HG03354 (cell line): ENCODE data around the gene PLCH2.

Experiments
- ATAC-seq: cut with Tn5 transposase; IDR thresholded peaks from one replicate; pipeline ENCODE4 v1.9.1; 2021; ENCODE audit warnings: mild to moderate bottlenecking; ENCODE audit not compliant: unreplicated experiment, poor library complexity, severe bottlenecking

PLCH2 gene

DNA sequence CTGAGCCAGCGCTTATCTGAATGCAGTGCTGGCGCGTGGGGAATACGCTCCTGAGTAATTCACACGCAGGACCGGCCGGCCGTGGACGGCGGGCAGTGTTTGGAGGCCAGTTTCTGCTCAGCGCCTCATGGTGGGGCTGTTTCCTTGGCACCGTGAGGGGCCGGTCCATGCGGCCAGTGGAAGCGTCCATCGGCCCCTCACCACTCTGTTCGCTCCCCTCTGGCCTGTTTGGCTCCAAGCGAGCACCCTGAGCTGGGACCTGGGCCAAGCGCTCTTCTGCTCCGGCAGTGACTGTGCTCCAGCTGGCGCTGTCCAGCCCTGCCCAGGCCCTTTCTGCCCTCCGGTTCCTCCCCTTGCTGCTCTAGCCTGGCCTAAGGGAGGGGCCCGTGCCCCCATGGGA is 16.3 kb upstream of the PLCH2 start:
- ATAC-seq: no peak

DNA sequence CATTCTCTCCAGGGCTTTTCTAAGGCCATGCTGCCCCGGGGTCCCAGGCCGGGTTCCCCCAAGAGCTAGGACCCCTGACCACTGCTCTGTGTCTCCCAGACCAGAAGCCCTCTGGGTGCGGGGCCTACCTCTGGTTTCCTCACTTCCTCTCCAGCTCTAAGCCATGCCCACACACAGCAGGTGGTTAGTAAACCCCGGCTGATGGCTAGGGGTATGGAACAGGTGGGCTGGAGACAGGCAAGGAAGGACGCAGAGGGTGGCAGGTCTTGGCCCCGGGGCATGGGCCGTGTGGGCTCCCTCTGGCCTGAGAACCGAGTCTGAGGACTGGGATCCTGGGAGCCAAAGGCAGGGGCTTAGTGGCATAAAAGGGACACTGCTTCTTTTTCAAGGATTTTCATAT is 15.9 kb upstream of the PLCH2 start:
- ATAC-seq: no peak

DNA sequence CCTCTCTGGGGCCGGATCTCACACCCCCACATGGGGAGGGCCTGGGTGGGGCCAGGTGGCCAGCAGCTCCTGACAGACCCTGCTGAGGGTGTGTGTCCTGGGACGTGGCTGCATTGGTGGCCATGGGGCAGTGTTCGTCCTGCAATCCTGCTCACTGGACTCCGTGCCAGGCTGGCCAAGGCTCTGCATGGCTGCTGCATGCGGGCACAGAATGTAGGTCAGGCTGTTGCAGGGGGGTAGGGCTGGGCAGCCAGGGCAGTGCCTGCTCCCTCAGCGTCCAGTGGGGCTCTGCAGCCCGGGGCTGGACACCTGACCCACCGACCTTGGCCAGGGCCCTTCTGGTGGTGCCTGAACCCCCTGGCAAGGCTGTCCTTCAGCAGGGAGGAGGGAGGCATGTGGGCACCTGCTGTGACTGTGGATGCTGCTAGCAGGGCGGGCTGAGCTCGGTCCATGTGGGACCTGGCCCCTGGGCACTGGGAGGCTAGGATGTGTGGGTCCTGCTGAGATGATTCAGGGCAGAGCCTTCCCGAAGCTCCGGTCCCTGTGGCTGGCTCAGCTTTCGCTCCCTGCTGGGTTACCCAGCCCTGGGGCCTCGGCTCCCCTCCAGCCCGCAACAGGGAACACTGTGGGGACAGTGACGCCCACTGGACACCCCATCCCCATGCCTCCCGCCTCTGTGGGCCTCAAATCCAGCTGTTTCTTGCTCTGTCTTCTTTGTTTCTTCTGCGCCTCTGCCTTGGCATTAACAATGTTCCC is 14.9 kb upstream of the PLCH2 start:
- ATAC-seq: no peak

DNA sequence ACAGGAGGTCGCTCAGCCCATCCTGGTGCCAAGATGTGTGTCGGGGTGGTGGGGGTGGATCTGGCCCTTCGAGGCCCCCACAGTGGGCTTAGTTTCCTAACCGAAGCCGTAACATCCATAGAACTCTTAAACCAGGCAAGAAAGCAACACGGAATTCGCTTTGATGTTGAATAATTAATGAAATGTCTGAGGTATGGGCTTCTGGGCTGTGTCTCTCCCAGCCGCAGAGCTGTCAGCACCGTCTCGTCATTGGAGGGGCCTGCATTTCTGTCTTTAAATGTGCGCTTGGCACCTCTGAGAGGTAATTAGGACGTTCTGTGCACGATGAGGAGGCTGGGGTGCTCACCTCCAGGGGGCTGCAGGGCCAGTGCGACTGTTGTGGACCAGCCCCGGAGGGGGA is 13.3 kb upstream of the PLCH2 start:
- no peak for ATAC-seq

DNA sequence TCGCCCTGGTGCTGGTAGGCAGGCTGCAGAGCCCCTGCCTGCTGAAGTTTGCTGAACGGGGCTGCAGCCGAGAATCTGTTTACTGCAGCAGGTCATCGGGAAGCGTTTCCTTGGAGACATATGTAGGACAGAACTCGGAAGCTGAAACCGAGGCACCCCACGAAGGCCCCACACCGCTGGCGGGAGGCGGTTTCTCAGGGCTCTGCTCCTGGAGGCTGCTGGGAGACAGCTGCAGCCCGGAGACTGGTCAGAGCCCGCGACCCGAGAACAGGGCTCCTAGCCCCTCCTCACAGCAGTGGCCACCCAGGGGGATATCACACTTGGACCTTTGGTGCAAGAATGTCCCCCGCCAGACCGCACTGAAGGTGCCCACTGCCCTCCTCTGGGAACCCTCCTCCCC is 12.7 kb upstream of the PLCH2 start:
- no peak for ATAC-seq

DNA sequence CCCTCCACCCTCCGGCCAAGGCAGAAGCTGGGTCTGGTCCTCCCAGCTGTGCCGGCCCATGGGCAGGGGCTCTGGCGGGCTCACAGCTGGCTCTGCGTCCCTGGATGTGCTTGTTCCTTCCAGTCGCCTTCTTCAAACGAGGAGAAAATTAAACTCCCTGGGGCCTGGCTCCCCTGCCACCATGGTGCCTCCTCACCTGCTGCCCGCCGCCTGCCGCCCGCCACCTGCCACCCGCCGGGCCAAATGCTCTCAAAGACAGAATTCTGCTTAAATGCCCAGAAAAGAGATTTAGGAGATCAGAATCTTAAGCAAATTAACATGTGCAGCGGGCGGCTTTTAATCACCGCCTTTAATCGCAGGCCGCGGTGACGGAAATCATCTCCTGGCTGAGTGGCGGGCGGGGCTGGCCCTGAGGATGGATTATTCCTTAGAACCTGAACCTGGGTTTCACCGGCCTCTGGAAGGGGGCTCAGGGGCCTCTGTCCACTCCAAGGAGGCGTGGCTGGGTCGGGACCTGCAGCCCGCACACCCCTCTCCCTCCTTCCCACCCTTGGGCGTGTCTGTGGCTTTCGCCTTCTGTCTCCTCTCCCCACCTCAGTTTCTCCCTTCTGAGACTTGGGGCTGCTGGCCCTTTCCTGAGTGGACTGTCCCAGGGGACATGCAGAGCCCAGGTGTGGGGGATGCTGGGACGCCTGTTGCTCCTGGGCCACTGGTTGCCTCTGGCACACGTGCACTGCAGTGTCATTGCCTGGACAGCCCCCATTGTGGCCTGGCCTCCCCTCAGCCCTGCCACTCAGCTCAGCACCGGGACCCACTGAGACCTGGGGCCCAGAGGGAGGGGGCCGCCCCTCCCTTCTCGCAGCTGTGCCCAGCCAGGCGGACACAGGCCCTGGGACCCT is 10.5 kb upstream of the PLCH2 start:
- no peak for ATAC-seq

DNA sequence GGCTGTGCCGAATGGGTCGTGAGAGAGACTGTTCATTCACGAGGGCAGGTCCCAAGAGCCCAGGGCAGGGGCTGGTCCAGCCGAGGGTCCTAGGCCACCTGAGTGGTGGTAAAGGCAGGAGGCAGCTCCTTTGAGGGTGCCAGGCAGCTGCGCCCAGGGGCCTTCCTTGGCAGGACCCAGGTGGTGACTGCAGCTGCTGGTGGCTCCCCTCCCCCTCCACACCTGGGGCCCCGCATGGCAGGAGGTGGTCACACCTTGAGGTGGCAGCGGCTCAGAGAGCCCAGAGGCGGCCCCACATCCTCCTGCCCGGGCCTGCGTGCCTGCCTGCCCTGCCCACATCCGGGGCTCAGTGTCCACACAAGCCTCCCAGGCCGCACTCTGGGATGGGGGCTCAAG is 9.8 kb upstream of the PLCH2 start:
- ATAC-seq: no peak

DNA sequence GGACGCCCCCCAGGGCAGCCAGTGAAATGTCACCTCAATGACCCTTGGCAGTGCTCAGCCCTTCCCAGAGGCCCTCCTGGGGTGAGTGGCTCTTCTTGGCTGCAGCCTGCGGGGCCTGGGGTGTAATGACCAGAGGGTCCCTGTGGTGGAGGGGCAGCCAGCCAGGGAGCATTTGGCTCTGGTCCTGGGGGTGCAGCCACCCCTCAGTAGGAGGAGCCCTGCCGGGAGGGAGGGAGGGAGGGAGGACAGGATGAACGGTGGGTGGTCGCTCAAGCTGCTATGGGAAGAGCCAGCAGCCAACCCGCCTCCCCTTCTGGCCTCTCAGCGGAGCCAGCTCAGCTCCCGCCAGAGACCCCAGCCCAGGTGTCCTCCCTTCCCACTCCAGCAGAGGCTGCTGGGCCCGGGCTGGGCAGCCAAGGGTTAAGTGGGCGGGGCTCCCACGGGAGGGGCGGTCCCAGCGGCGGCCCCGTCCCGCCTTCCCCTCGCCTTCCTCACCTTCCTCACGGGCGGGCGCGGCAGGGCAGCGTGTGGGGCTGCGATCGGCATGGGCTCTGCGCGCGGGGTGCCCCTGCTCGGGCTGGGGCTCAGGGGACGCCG is 9.0 kb upstream of the PLCH2 start:
- ATAC-seq: no peak

DNA sequence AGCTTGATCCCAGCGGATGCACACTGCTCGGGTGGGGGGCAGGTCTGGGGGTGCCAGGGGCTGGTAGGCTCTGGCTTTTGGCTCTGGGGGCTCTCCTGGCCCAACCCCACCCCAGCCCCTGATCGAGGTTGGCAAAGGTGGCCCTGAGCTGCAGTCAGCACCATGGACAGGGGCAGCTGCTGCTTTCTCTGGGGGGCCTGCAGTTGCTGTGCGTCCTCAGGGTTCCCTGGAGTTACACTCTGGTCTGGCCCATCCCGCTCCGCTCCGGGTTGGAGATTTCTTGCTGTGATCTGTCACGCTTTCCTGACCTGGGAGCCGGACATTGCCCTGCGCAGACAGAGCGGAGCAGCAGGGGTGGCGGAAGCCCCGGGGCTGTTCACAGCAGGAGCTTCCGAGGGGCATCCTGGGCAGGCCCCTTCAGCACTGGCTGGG is 8.0 kb upstream of the PLCH2 start:
- no peak for ATAC-seq

DNA sequence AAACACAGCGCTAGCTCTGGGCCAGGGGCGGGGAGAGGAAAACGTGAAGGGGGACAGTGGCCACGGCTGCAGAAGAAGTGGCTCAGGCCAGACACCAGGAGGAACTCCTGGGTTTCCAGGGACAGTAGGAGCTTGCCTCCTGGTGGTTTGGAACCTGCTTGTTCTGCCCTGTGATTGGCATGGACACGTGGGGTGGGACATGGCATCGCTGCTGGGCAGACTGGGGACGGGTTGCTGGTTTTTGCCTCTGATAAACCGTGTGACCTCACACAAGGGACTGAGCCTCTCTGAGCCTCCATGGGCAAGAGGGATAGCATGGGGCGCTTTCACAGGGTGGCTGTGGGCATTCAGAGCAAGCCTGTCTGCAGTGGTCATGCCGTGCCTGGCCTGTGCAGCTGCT is 7.5 kb upstream of the PLCH2 start:
- ATAC-seq: no peak

DNA sequence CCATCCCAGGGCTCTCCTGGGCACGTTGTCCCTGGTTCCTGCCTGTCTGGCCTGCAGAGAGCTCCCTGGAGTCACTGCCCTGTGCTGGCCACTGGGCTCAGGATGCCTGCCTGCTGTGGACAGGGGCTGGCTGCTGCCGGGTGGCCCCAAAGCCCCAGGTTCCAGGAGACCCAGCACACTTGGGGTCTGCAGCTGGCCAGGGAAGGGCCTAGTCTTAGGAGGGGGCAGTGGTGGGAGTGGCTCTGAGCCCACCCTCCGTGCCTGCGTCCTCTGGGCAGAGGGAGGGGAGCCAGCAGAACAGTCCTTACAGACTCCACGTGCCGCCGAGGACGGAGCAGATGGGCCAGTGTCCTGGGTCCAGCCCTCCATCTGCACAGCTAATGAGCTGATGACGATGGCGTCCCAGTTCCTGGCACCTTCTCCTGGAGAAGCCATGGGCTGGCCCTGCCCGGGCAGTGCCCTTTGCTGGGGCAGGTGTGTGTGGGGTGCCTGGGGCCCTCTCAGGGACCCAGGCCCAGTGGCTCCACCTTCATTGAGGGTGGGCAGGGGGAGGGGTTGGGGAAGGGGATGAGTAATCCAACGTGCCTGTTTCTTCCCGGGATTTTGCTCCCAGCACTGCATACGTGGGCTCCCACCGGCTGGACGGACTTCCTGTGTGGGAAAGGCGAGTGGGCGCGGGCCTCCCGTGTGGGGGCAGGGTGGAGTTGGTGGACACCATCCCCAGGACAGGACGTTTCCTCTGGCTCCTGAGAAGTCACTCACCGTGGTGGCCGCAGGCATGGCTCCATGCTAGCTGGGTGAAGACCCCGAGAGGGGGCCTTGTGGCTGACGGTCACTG is 6.8 kb upstream of the PLCH2 start:
- ATAC-seq: no peak

DNA sequence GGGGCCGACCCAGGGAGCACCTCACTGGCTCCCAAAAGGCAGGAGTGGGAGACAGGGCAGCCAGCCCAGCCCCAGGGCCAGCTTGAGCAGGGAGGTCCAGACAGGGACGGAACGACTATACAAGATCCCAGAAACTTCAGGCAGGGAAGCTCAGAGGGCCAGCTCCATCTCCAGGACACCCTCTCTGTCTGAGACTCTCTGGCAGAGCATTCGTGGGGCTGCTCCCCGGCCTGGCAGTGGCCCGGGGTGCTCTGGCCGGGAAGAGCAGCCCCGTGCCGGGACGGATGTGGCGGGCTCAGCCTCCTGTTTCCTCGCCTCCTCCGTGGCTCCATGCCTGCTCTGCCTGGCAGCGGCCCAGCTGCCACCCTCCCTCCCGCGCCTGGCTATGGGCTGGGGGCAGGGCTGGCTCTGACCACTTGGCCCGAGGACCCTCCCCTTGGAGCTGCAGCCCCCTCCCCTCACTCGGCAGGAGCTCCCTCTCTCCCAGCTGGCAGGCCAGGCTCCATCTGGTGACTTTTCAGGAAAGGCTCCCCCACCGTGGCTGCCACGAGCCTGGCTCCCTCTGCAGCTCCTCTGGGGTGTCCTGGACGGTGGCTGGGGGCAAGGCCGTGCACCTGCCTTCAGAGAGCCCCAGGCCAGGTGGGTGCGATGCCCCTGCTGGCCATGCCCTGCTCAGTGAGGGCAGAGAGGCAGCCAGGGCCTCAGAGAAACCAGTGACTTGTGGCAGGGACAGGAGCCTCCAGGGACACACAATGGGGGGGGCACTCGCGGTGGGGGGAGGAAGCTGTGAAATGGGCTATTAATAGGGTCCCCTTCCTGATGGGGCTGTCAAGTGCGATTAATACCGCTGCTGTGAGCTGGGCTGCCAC is 5.6 kb upstream of the PLCH2 start:
- ATAC-seq: no peak

DNA sequence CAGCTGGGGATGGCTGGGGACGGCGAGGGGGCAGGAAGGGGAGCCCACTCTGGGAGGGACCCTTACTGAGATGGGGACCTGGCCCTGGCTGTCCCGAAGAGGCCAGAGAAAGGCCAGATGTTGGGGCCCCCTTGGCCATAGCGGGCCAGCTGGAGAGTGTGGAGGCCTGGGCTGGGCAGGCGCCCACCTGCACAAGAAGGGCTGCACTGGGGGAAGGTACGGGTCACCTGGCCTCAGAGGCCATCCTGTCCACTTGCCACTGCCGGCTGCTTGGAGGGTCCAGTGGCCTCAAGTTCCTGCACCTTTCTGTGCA is 5.0 kb upstream of the PLCH2 start:
- no peak for ATAC-seq

DNA sequence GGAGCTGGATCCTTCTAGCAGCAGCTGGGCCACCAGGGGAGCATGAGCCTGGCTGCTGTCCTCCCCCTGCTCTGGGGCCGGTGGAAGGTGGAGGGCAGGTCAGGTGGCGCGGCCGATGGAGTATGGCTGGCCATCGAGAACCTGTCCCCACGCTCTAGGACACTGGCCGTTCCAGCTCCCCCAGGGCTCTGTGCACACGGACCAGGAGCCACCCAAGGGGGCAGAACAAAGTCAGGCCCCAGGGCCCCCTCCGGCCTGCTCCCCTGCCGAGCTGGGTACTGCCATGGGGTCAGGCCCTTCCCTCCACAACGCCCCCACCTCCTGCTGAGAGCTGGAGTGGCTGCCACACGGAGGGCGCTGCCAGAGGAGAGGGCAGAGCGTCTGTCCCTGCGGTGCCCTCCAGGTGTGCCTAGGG is 4.5 kb upstream of the PLCH2 start:
- ATAC-seq: no peak

DNA sequence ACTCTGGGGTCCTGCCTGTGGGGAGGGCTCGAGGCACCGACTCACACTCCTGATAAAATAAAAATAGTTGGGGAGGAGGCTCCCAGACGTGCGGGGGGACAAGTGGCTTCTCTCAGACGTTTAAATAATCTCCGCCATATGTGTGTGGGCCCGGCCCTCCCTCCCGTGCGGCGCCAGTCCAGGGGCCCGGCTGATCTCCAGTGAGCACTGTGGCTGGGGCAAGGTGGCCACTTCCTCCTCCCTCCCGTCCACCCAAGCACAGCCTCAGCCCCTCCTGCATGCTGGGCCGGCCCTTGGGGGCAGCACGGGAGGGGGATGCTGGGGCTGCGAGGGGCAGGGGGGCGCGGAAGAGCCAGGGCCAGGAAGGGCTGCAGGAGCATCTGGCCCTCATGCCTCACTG is 4.0 kb upstream of the PLCH2 start:
- ATAC-seq: no peak

DNA sequence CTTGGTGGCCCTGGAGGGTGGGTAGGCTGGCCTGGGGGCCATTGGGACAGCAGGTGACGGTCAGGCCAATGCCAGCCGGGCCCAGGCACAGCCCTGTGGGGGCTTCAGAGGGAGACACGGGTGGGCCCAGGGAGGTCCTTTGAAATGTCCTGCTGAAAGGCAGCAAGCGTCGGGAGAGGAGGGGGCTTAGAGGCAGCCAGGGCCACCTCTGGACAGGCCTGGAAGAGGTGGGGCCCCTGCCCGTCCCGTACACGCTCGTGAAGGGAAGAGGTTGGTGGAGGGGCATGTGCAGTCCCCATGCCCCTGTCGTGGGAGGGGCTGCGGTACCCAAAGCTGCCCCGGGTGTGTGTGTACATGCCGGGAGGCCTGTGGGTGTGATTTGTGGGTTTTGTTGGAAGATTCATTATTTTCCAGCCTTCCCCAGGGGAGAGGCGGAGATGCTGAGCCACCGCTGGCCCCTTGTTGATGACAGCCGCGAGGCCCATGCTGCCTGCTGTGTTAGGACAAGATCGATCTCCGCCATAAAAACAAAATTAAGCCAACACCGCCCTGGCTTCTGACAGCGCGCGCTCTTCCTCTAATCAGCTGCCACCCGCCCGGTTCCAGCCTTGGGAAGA is 3.4 kb upstream of the PLCH2 start:
- no peak for ATAC-seq

DNA sequence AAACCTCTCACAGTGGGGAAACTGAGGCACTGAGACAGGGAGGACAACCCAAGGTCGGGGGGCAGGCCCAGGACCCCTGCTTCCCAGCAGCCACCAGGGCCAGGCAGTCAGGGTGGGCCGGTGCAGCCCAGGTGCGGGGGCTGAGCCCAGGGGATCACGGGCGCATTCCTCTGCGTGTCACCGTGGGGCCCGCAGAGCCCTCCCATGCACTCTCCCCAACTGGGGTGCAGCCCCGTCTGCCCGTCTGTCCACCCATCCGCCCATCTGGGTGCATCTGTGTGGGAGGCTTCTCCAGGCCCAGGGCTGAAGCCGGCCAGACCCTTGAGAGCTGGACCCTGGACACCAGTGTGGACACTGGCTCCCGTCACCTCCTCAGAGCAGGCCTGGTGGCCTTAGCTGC is 2.9 kb upstream of the PLCH2 start:
- no peak for ATAC-seq

DNA sequence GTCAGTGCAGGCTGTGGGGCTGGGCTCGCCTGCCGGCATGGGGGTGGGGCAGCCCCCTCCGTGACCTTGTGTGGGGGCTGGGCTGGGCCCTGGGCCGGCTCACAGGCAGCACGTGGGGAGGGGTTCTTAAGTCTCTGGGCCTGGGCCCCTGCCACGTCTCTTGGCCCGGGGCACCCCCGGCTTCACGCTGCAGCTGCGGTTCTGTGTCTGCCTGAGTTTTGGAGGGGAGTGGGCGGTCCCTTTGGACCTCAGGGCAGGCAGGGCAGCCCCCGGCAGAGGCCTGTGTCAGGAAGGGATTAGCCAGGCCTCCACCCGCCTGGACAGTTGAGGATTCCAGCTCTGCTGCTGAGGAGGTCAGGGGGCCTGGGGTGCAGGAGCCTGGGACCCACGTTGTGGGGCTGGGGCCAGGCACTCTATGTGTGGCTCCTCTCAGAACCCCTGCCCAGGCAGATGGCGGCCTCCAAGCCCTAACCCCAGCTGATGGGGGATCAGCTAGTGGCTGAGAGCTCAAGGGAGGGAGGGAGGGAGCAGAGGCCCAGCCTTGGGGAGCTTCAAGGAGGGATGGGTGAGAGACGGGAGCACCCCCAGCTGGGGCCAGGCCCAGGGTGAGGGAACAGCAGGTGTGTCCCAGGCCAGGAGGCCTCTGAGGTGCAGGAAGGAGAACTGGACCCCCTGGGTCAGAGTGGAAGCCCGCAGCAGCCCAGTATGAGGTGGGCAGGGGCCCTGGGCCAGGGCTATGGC is 1.8 kb upstream of the PLCH2 start:
- ATAC-seq: no peak
